GM18909 (cell line): ENCODE measurements around the gene PPP2R3C.
"Not testable (repeated sequence)": the region's sequence is repeated elsewhere in the genome, so short reads cannot be mapped to it uniquely, and the experiment has no call there.

ENCODE experiments used
- ATAC-seq: cut with Tn5 transposase; IDR thresholded peaks from one replicate; pipeline ENCODE4 v1.9.1; 2021; ENCODE audit warnings: mild to moderate bottlenecking; ENCODE audit not compliant: unreplicated experiment, poor library complexity

The PPP2R3C gene

GRCh38 chr14:35133542-35134328, 11.9 kb upstream of the PPP2R3C start:
- ATAC-seq = no peak

- no peak for ATAC-seq
Observed at GRCh38 chr14:35124127-35124526, 2.3 kb upstream of the PPP2R3C start.

- no peak for ATAC-seq
Observed at GRCh38 chr14:35123388-35123703, 1.6 kb upstream of the PPP2R3C start.

GRCh38 chr14:35122696-35123387, 1.1 kb upstream of the PPP2R3C start:
- ATAC-seq = no peak

GRCh38 chr14:35121026-35121886, 534 bp downstream of the PPP2R3C start:
- ATAC-seq = peak; percentile 2

GRCh38 chr14:35117112-35117511, 4.7 kb downstream of the PPP2R3C start:
- ATAC-seq = no peak

- no peak for ATAC-seq
Observed at GRCh38 chr14:35116242-35116641, 5.5 kb downstream of the PPP2R3C start.

GRCh38 chr14:35114036-35114435, 7.8 kb downstream of the PPP2R3C start:
- ATAC-seq = no peak

GRCh38 chr14:35113308-35113950, 8.4 kb downstream of the PPP2R3C start:
- ATAC-seq = no peak

- no peak for ATAC-seq
Observed at GRCh38 chr14:35112641-35113040, 9.1 kb downstream of the PPP2R3C start.

GRCh38 chr14:35107866-35108265, 13.9 kb downstream of the PPP2R3C start:
- ATAC-seq = no peak

GRCh38 chr14:35094645-35095044, 27.1 kb downstream of the PPP2R3C start:
- ATAC-seq = not testable (repeated sequence)

- ATAC-seq = no peak
Observed at GRCh38 chr14:35088514-35088913, 33.3 kb downstream of the PPP2R3C start.

- ATAC-seq = no peak
Observed at GRCh38 chr14:35085441-35085840, 36.3 kb downstream of the PPP2R3C start.

- no peak for ATAC-seq
Observed at GRCh38 chr14:35083530-35084150, 38.1 kb downstream of the PPP2R3C start.

GRCh38 chr14:35079742-35080141, 42.0 kb downstream of the PPP2R3C start:
- ATAC-seq = no peak

- ATAC-seq = no peak
Observed at GRCh38 chr14:35078082-35078481, 43.7 kb downstream of the PPP2R3C start.

- no peak for ATAC-seq
Observed at GRCh38 chr14:35073486-35073885, 48.3 kb downstream of the PPP2R3C start.

GRCh38 chr14:35072226-35072625, 49.6 kb downstream of the PPP2R3C start:
- ATAC-seq = no peak
